Type B pancreatic cell (in vitro differentiated cells): Measurements from ENCODE around the gene ST6GALNAC5. TPM values are rescaled to one million over a fixed set of nuclear protein-coding genes. Genes with fewer than 3 reads are reported as not detected.
A peak's percentile ranks its signal among the peaks of the same experiment; 100 is the strongest.

Experiments used
- DNase-seq: peaks from one replicate; pipeline ENCODE4 v3.0.0; 2021; ENCODE audit warnings: mixed read lengths; ENCODE audit not compliant: unreplicated experiment; ENCODE audit errors: extremely low spot score
- H3K27ac Mint-ChIP-seq: 2 replicates; pipeline ENCODE4 v1.8.0; 2021; ENCODE audit warnings: mild to moderate bottlenecking, mixed read lengths
- H3K27me3 Mint-ChIP-seq: 2 replicates; pipeline ENCODE4 v1.8.0; 2021; ENCODE audit warnings: mixed read lengths
- H3K36me3 Mint-ChIP-seq: 2 replicates; pipeline ENCODE4 v1.8.0; 2021; ENCODE audit warnings: mixed read lengths
- H3K4me1 Mint-ChIP-seq: one replicate; pipeline ENCODE4 v1.8.0; 2021; ENCODE audit warnings: mixed read lengths; ENCODE audit not compliant: unreplicated experiment
- H3K4me3 Mint-ChIP-seq: 2 replicates; pipeline ENCODE4 v1.8.0; 2021; ENCODE audit warnings: mild to moderate bottlenecking, mixed read lengths
- H3K9me3 Mint-ChIP-seq: 2 replicates; pipeline ENCODE4 v1.8.0; 2021; ENCODE audit warnings: mixed read lengths
- total RNA-seq: library from RNA; stranded (reverse); gene quantifications from 2 replicates; pipeline ENCODE4 v1.2.1, GENCODE V29; 2021; ENCODE audit warnings: low replicate concordance
- TF ChIP-seq, protein P1 (sequence below): fragments of 200-600 bp; sonication (generic); conservative IDR thresholded peaks from 2 replicates; pipeline ENCODE4 v1.5.0; 2021; ENCODE audit warnings: antibody characterized with exemption, mild to moderate bottlenecking

The ST6GALNAC5 gene
- total RNA-seq, 1 donor from 2014 or later, result 36.6 TPM

GRCh38 chr1:76939050-76939816 is 72.0 kb downstream of the ST6GALNAC5 start:
- TF ChIP-seq, protein P1, sequence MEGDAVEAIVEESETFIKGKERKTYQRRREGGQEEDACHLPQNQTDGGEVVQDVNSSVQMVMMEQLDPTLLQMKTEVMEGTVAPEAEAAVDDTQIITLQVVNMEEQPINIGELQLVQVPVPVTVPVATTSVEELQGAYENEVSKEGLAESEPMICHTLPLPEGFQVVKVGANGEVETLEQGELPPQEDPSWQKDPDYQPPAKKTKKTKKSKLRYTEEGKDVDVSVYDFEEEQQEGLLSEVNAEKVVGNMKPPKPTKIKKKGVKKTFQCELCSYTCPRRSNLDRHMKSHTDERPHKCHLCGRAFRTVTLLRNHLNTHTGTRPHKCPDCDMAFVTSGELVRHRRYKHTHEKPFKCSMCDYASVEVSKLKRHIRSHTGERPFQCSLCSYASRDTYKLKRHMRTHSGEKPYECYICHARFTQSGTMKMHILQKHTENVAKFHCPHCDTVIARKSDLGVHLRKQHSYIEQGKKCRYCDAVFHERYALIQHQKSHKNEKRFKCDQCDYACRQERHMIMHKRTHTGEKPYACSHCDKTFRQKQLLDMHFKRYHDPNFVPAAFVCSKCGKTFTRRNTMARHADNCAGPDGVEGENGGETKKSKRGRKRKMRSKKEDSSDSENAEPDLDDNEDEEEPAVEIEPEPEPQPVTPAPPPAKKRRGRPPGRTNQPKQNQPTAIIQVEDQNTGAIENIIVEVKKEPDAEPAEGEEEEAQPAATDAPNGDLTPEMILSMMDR, result no peak
- Mint-ChIP-seq H3K27me3 (peaks cover 8% of the 10 kb centered on the region), H3K36me3 (no peaks in the 10 kb centered on the region), H3K9me3 (peaks cover 4% of the 10 kb centered on the region), H3K4me3 (peak overlapping the region; percentile 16), H3K4me1 (peaks cover 15% of the 10 kb centered on the region), H3K27ac (peak overlapping the region; percentile 20)
- no peak for DNase-seq

- Mint-ChIP-seq H3K9me3 (peaks cover 4% of the 10 kb centered on the region), H3K4me3 (no peak overlapping the region), H3K4me1 (peaks cover 16% of the 10 kb centered on the region), H3K27me3 (peaks cover 8% of the 10 kb centered on the region), H3K27ac (no peak overlapping the region), H3K36me3 (no peaks in the 10 kb centered on the region)
- TF ChIP-seq, protein P1, result no peak
- DNase-seq, result no peak
Observed at GRCh38 chr1:76939817-76940216, 72.5 kb downstream of the ST6GALNAC5 start.

GRCh38 chr1:76940571-76941335 is 73.5 kb downstream of the ST6GALNAC5 start:
- no peak for DNase-seq
- Mint-ChIP-seq H3K4me3 (no peak overlapping the region), H3K36me3 (no peaks in the 10 kb centered on the region), H3K9me3 (peaks cover 4% of the 10 kb centered on the region), H3K27me3 (peaks cover 8% of the 10 kb centered on the region), H3K27ac (no peak overlapping the region), H3K4me1 (peaks cover 20% of the 10 kb centered on the region)
- TF ChIP-seq, protein P1, result no peak

GRCh38 chr1:76942549-76942948 is 75.3 kb downstream of the ST6GALNAC5 start:
- H3K4me1 Mint-ChIP-seq, result peaks cover 20% of the 10 kb centered on the region
- H3K4me3 Mint-ChIP-seq, result no peak overlapping the region
- H3K36me3 Mint-ChIP-seq, result no peaks in the 10 kb centered on the region
- H3K9me3 Mint-ChIP-seq, result peaks cover 4% of the 10 kb centered on the region
- no peak for DNase-seq
- H3K27me3 Mint-ChIP-seq, result peaks cover 3% of the 10 kb centered on the region
- H3K27ac Mint-ChIP-seq, result no peak overlapping the region
- TF ChIP-seq, protein P1, result no peak

DNA sequence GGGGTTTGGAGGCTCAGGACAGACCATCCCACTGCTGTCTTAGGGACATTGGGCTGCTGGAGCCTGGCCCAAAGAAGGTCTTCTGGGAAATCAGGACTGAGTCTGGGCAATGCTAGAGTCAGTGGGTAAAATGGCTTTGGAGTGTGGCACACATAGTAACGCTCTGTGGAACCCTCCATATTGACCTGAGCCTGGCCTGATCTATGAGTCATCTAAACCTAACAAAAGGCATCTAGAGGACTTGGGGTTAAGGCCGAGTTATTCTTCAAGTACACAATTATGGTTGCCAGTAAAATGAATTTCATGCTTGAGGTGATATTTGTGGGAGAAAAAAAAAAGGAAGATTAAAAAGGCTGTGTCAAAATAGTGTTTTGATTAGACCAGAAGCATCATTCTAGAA is 77.7 kb downstream of the ST6GALNAC5 start:
- H3K27ac Mint-ChIP-seq, result no peak overlapping the region

More for the DNA sequence above, 77.7 kb downstream of the ST6GALNAC5 start:
- Mint-ChIP-seq H3K4me1 (peaks cover 8% of the 10 kb centered on the region), H3K4me3 (no peak overlapping the region), H3K27me3 (no peaks in the 10 kb centered on the region), H3K9me3 (peaks cover 4% of the 10 kb centered on the region), H3K36me3 (no peaks in the 10 kb centered on the region)
- TF ChIP-seq, protein P1, result no peak
- no peak for DNase-seq
